Measurements from ENCODE around the gene PRPF6. TPM values are rescaled to one million over a fixed set of nuclear protein-coding genes. Genes with fewer than 3 reads are reported as not detected.

The PRPF6 gene
- total and polyA plus RNA-seq, 2 of the 13 experiments (the other 11 are each of a cell fraction or from before 2014, with no cell fraction given), result 63.7 to 101 TPM

DNA sequence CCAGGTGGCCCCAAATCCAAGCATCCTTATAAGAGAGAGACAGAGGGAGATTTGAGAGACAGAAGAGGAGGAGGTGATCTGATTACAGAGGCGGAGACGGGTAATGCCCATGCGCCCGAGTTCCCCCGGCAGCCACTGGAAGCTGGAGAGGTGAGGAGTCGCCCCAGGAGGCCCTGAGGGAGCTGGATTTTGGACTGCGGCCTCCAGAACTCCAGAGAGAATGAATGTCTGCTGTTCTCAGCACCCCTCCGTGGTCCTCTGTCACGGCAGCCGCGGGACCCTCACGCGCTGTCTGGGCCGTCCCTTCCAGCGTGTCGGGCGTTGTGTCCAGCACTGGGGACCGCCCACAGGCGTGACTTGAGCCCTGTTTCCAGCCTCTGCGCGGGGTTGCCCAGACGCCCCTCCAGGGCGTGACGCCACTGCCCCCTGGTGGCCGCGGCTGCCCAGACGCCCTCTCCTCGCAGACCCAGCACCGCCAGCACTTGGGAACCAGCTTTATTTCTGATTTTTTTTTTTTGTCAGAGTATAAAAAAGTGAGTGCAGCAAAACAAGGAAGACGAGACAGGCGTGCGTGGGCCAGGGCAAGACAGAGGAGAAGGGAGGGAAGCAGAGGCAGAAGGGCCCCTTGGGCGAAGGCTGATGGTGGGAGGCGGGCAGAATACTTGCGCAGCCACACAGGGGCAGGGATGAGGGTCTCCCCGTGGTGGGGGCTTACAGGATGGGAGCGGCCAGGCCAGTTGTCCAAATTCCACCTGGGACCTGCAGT is 7.1 kb upstream of the PRPF6 start (continued):
- TF ChIP-seq, protein P1, sequence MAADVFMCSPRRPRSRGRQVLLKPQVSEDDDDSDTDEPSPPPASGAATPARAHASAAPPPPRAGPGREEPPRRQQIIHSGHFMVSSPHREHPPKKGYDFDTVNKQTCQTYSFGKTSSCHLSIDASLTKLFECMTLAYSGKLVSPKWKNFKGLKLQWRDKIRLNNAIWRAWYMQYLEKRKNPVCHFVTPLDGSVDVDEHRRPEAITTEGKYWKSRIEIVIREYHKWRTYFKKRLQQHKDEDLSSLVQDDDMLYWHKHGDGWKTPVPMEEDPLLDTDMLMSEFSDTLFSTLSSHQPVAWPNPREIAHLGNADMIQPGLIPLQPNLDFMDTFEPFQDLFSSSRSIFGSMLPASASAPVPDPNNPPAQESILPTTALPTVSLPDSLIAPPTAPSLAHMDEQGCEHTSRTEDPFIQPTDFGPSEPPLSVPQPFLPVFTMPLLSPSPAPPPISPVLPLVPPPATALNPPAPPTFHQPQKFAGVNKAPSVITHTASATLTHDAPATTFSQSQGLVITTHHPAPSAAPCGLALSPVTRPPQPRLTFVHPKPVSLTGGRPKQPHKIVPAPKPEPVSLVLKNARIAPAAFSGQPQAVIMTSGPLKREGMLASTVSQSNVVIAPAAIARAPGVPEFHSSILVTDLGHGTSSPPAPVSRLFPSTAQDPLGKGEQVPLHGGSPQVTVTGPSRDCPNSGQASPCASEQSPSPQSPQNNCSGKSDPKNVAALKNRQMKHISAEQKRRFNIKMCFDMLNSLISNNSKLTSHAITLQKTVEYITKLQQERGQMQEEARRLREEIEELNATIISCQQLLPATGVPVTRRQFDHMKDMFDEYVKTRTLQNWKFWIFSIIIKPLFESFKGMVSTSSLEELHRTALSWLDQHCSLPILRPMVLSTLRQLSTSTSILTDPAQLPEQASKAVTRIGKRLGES (CRISPR knock-in tag; IDR thresholded peaks at IDR 0.05; ENCODE audit: borderline replicate concordance), result peak; percentile 82; the same call in 1 of the 2 replicates
- TF ChIP-seq NFRKB (IDR thresholded peaks at IDR 0.05), result no peak
- TF ChIP-seq ZFY (CRISPR knock-in tag; IDR thresholded peaks at IDR 0.05), result peak; percentile 72
- TF ChIP-seq ZSCAN29 (CRISPR knock-in tag; conservative IDR thresholded peaks at IDR 0.05), result no peak; the same call in 1 of the 2 replicates
- TF ChIP-seq HNRNPK (IDR thresholded peaks at IDR 0.05; ENCODE audit: low read depth, low read length, poor library complexity, severe bottlenecking), result no peak
- TF ChIP-seq HMG20B (CRISPR knock-in tag; conservative IDR thresholded peaks at IDR 0.05), result no peak; the same call in 1 of the 2 replicates
- TF ChIP-seq HDAC1 (CRISPR knock-in tag; IDR thresholded peaks at IDR 0.05), result peak; percentile 98
- TF ChIP-seq, protein P2, sequence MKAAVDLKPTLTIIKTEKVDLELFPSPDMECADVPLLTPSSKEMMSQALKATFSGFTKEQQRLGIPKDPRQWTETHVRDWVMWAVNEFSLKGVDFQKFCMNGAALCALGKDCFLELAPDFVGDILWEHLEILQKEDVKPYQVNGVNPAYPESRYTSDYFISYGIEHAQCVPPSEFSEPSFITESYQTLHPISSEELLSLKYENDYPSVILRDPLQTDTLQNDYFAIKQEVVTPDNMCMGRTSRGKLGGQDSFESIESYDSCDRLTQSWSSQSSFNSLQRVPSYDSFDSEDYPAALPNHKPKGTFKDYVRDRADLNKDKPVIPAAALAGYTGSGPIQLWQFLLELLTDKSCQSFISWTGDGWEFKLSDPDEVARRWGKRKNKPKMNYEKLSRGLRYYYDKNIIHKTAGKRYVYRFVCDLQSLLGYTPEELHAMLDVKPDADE (CRISPR knock-in tag; IDR thresholded peaks at IDR 0.05), result no peak
- TF ChIP-seq ZNF235 (CRISPR knock-in tag; IDR thresholded peaks at IDR 0.05; ENCODE audit: borderline replicate concordance), result peak; percentile 32; the same call in 1 of the 2 replicates
- peak; percentile 51; the same call in 1 of the 2 replicates for TF ChIP-seq ZNF24 (IDR thresholded peaks at IDR 0.05)
- TF ChIP-seq, protein P3, sequence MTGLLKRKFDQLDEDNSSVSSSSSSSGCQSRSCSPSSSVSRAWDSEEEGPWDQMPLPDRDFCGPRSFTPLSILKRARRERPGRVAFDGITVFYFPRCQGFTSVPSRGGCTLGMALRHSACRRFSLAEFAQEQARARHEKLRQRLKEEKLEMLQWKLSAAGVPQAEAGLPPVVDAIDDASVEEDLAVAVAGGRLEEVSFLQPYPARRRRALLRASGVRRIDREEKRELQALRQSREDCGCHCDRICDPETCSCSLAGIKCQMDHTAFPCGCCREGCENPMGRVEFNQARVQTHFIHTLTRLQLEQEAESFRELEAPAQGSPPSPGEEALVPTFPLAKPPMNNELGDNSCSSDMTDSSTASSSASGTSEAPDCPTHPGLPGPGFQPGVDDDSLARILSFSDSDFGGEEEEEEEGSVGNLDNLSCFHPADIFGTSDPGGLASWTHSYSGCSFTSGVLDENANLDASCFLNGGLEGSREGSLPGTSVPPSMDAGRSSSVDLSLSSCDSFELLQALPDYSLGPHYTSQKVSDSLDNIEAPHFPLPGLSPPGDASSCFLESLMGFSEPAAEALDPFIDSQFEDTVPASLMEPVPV (CRISPR knock-in tag; IDR thresholded peaks at IDR 0.05), result no peak; the same call in 1 of the 2 replicates
- TF ChIP-seq HDAC2 (CRISPR knock-in tag; IDR thresholded peaks at IDR 0.05), result peak; percentile 87
- peak; percentile 94 for TF ChIP-seq HOXD1 (CRISPR knock-in tag; IDR thresholded peaks at IDR 0.05)
- peak; percentile 96 for TF ChIP-seq ZSCAN20 (CRISPR knock-in tag; IDR thresholded peaks at IDR 0.05; ENCODE audit: borderline replicate concordance)
- TF ChIP-seq GTF3A (CRISPR knock-in tag; conservative IDR thresholded peaks at IDR 0.05), result 0 out of 2 replicates have a peak, but pooled peaks have one; percentile 43
- TF ChIP-seq HNRNPLL (IDR thresholded peaks at IDR 0.05; ENCODE audit: low read depth, low read length, poor library complexity, severe bottlenecking), result peak; percentile 85
- TF ChIP-seq ZNF17 (CRISPR knock-in tag; IDR thresholded peaks at IDR 0.05), result no peak
- TF ChIP-seq MED8 (CRISPR knock-in tag; IDR thresholded peaks at IDR 0.05; ENCODE audit: insufficient replicate concordance), result peak; percentile 53
- TF ChIP-seq DNMT3B (CRISPR knock-in tag; conservative IDR thresholded peaks at IDR 0.05), result peak; percentile 82; the same call in 1 of the 2 replicates
- TF ChIP-seq MXI1 (IDR thresholded peaks at IDR 0.05; ENCODE audit: borderline replicate concordance, low read depth, low read length), result peak; percentile 98
- 0 out of 2 replicates have a peak, but pooled peaks have one; percentile 43 for TF ChIP-seq ZFP82 (CRISPR knock-in tag; IDR thresholded peaks at IDR 0.05; ENCODE audit: borderline replicate concordance)
- TF ChIP-seq ZNF44 (CRISPR knock-in tag; IDR thresholded peaks at IDR 0.05), result peak; percentile 89
- peak; percentile 98 for TF ChIP-seq ZNF567 (CRISPR knock-in tag; IDR thresholded peaks at IDR 0.05; ENCODE audit: borderline replicate concordance)
- TF ChIP-seq SAFB2 (CRISPR knock-in tag; IDR thresholded peaks at IDR 0.05; ENCODE audit: borderline replicate concordance, low read depth), result peak; percentile 96

Measured in HepG2 (cell line).